Stimulated activated CD4-positive, alpha-beta T cell treated with anti-CD3 and anti-CD28 coated beads, Interleukin-1b, Interleukin-23, amount 100 ng/mL, for 1 hour (primary cell): ENCODE results near the gene MYO18B.

ENCODE experiments used
- DNase-seq, 2 donors: peaks; one replicate each; pipeline ENCODE4 v3.0.0-alpha.2; 2020; ENCODE audit warnings: low read depth in 2 of 2

Gene MYO18B

GRCh38 chr22:25748140-25748539 lies 6.2 kb downstream of the MYO18B start:
- no peak for DNase-seq

GRCh38 chr22:25748704-25749103 lies 6.7 kb downstream of the MYO18B start:
- no peak for DNase-seq

GRCh38 chr22:25749420-25750169 lies 7.6 kb downstream of the MYO18B start:
- no peak for DNase-seq

GRCh38 chr22:25750569-25751173 lies 8.7 kb downstream of the MYO18B start:
- DNase-seq = no peak

GRCh38 chr22:25751174-25751581 lies 9.2 kb downstream of the MYO18B start:
- no peak for DNase-seq

- no peak for DNase-seq
Measured at GRCh38 chr22:25752615-25753214, 10.7 kb downstream of the MYO18B start.

- no peak for DNase-seq
Measured at GRCh38 chr22:25753252-25753651, 11.3 kb downstream of the MYO18B start.

GRCh38 chr22:25754527-25755202 lies 12.7 kb downstream of the MYO18B start:
- no peak for DNase-seq

- DNase-seq = no peak
Measured at GRCh38 chr22:25757686-25758085, 15.7 kb downstream of the MYO18B start.

- no peak for DNase-seq
Measured at GRCh38 chr22:25758316-25758715, 16.3 kb downstream of the MYO18B start.

GRCh38 chr22:25759825-25760231 lies 17.8 kb downstream of the MYO18B start:
- no peak for DNase-seq

GRCh38 chr22:25760294-25760693 lies 18.3 kb downstream of the MYO18B start:
- no peak for DNase-seq

- no peak for DNase-seq
Measured at GRCh38 chr22:25760848-25761595, 19.0 kb downstream of the MYO18B start.

GRCh38 chr22:25762147-25762546 lies 20.2 kb downstream of the MYO18B start:
- DNase-seq = no peak

- DNase-seq = no peak
Measured at GRCh38 chr22:25763239-25763777, 21.3 kb downstream of the MYO18B start.

- DNase-seq = no peak
Measured at GRCh38 chr22:25764270-25765015, 22.5 kb downstream of the MYO18B start.

GRCh38 chr22:25765016-25765367 lies 23.0 kb downstream of the MYO18B start:
- DNase-seq = no peak

GRCh38 chr22:25765801-25766200 lies 23.8 kb downstream of the MYO18B start:
- DNase-seq = no peak

GRCh38 chr22:25766418-25766817 lies 24.4 kb downstream of the MYO18B start:
- no peak for DNase-seq

GRCh38 chr22:25770333-25770732 lies 28.3 kb downstream of the MYO18B start:
- no peak for DNase-seq

- DNase-seq = no peak
Measured at GRCh38 chr22:25772288-25772687, 30.3 kb downstream of the MYO18B start.
